ENCODE measurements around the gene MMP17.

Gene MMP17

DNA sequence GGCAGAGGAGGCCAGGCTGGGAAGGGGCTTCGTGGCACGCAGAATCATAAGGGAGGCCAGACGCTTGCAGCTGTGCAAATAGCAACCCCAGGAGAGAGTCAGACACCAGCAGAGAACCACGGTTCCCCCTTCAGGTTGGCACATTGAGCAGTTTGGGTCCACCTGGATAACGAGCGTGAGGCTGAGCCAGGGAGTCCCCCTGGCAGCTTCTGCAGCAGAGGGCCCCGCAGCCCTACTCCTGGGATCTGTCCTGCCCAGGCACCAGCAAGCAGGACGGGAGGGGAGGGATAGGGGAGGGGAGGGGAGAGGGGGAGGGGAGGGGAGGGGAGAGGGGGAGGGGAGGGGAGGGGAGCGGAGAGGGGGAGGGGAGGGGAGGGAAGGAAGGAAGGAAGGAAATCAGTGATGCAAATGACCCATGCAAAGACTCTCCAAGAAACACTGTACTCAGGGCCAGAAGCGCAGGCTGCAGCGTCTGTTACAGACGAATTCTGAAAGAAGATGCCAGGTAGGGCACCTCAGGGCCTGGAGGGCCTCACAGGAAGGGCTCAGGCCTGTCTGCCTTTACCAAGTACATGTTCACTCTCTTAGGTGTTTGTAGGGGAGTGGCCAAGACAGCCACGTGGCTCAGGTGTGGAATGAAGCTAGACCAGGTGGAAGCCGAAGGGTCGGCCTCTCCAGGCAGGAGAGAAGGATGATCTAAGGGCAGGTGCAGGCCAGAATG lies 32.3 kb upstream of the MMP17 start:
- TF ChIP-seq, protein P1, sequence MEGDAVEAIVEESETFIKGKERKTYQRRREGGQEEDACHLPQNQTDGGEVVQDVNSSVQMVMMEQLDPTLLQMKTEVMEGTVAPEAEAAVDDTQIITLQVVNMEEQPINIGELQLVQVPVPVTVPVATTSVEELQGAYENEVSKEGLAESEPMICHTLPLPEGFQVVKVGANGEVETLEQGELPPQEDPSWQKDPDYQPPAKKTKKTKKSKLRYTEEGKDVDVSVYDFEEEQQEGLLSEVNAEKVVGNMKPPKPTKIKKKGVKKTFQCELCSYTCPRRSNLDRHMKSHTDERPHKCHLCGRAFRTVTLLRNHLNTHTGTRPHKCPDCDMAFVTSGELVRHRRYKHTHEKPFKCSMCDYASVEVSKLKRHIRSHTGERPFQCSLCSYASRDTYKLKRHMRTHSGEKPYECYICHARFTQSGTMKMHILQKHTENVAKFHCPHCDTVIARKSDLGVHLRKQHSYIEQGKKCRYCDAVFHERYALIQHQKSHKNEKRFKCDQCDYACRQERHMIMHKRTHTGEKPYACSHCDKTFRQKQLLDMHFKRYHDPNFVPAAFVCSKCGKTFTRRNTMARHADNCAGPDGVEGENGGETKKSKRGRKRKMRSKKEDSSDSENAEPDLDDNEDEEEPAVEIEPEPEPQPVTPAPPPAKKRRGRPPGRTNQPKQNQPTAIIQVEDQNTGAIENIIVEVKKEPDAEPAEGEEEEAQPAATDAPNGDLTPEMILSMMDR (conservative IDR thresholded peaks at IDR 0.05), result no peak
- H3K27ac ChIP-seq, result no peak overlapping the region

DNA sequence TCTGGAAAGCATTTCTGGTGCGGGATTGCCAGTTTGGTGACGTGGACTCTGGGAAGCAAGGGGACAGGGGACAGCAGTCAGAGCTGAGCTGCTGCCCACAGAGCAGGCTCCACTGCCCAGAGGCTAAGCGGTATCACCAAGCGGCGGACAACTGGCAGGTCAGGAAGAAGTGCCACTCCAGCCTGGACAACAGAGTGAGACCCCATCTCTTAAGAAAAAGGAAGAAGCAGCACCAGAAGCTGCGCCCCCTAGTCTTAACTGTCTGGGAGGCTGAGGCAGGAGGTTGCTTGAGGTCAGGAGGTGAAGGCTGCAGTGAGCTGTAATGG lies 31.8 kb upstream of the MMP17 start:
- H3K27ac ChIP-seq, result no peak overlapping the region
- TF ChIP-seq, protein P1 (conservative IDR thresholded peaks at IDR 0.05), result no peak

DNA sequence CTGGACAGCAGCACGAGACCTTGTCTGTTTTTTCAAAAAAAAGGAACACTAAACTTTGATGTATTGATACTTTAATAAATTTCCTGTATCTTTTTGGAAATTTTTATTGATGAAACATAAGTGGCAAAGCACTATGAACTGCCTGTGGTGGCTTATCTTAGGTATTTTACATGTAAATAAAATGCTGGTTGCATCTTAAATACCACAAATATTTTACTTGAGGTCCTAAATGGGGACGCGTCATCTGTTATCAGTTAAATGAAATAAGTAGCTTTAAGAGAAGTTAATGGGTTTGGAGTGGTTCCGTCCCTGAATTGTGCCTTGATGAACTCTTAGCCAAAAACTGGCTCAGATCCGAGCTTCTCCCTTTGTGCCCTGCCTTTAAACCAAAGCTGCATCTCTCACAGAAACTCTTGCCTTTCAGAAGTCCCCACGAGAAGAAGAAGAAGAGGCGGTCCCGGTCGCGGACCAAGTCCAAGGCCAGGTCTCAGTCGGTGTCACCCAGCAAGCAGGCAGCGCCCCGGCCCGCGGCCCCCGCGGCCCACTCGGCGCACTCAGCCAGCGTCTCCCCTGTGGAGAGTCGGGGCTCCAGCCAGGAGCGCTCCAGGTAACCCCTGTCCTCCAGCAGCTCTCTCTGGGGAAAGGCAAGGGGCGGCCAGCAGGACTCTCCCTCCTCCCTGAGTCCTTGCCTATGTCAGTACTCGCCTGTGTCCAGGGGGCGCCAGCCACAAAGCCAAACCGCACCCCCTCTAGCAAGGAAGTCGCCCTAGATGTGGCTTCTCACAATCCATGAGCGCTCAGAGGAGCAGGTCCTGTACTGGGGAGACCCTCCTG lies 31.2 kb upstream of the MMP17 start:
- TF ChIP-seq, protein P1 (conservative IDR thresholded peaks at IDR 0.05), result no peak
- H3K27ac ChIP-seq, result no peak overlapping the region

DNA sequence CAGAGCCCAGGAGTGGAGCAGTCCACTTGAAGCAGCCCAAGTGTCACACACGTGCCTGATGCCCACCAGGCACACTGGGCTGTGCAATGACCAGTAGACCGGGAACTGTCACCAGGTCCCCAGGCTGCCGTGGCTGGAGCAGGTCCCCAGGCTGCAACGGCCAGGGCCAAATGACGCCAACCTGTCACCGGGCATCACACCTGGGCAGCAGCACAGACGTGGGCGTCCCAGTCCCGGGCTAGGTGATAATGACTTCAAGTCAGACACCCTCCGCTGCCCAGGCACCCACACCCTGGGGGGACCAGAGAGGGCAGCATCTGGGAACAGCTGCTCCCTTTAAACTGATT lies 30.6 kb upstream of the MMP17 start:
- TF ChIP-seq, protein P1 (conservative IDR thresholded peaks at IDR 0.05), result no peak
- H3K27ac ChIP-seq, result no peak overlapping the region

DNA sequence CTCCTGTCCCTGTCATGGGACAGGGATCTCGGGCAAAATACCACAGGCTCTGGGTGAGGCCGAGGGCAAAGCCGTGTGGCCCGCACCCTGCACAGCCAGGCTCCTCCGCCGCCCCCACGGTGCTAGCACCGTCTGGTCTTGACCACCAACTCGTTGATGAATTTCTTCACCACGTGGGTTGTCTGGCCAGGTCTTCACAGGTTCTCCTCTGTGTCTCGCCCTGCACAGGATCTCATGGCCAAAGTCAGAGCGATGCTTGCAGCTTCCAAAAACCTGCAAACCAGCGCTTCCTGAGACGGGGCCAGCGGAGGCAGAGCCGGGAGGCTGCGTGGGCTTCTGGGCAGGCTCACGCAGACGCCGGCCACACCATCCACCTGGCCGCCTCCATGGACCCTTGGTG lies 29.0 kb upstream of the MMP17 start:
- H3K27ac ChIP-seq, result no peak overlapping the region
- TF ChIP-seq, protein P1 (conservative IDR thresholded peaks at IDR 0.05), result no peak

DNA sequence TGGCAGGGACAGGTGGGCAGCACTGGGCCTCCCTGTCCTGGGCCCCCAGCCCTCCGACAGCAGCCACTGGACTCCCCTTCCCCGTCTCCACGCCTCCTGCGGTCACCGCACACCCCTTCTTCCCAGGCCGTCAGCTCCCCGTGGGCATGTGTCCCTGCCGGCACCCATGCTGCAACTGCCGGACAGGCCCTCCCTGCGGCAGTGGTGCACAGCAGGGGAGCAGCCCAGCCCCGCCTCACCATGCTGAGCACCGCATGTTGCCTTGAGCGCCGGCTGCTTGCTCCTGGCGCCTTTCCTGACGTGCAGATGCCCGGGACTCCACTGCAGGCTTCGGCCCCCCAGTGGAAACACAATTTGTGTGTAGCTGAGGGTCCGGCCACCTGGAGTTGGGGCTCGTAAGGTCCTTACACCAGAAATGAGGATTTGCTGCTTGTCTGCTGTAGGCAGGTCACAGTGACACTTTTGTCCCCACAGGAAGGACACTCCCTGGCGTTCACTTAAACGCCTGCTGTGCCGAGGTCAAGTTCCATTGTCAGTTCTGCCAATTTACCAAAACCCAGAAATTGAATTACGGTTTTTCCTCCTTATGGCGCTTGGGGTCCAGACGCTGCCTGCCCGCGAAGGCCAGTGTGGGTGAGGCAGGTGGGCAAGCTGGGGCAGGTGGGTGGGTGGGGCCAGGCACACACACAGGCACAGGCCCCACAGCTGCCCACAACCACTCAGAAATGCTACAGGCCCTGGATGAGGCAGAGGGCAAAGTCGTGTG lies 28.2 kb upstream of the MMP17 start:
- TF ChIP-seq, protein P1 (conservative IDR thresholded peaks at IDR 0.05), result no peak
- no peak overlapping the region for H3K27ac ChIP-seq

DNA sequence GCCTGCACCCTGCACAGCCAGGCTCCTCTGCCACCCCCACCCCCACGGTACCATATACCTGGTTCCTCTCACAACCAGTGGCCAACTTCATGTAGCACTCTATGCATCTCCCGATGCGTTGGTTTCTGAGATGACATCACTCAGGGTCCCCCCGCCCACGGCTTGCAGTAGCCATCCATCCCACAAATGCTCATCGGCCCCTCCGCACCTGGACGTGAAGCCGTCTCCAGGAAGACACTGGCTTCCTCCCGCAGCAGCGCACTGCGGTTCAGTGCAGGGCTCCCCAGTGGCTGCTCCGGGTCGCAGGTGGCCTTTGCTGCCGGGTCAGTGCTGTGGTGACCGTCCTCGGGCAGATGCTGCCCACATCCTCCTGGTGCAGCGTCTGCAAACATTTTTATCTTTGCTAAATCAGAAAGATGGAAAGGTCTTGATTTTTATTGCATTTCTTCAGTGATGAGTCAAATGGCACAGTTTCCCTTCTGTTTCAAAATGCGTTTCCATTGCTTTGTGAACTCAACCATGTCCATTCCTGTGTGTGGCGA lies 27.5 kb upstream of the MMP17 start:
- H3K27ac ChIP-seq, result no peak overlapping the region
- TF ChIP-seq, protein P1 (conservative IDR thresholded peaks at IDR 0.05), result no peak
